Stimulated activated CD8-positive, alpha-beta memory T cell treated with anti-CD3 and anti-CD28 coated beads, Interleukin-7, amount 100 ng/mL, for 24 hours (primary cell): ENCODE results near the gene NTM.

Experiments
- DNase-seq: peaks from one replicate; pipeline ENCODE4 v3.0.0-alpha.2; 2020; ENCODE audit warnings: low read depth

The NTM gene

DNA sequence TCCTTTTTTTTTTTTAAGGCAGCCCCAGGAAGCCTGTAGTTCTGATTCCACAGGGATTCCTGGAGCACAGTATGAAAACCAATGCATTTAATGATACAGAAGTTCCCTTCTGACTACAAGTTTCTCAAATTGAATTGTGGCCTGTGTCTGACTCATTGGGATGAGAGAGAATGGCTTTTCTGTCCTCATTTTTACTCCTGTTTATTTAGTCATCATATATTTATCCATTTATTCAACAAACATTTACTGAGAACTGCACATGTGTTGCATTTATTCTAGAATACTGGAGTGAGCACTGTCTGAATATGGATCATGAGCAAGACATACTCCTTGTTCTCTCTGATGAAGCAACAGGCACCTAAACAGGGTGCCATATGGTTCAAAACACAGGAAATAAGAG is 231.2 kb downstream of the NTM start:
- DNase-seq = no peak

- no peak for DNase-seq
Observed at GRCh38 chr11:131602431-131602830, 232.0 kb downstream of the NTM start.

DNA sequence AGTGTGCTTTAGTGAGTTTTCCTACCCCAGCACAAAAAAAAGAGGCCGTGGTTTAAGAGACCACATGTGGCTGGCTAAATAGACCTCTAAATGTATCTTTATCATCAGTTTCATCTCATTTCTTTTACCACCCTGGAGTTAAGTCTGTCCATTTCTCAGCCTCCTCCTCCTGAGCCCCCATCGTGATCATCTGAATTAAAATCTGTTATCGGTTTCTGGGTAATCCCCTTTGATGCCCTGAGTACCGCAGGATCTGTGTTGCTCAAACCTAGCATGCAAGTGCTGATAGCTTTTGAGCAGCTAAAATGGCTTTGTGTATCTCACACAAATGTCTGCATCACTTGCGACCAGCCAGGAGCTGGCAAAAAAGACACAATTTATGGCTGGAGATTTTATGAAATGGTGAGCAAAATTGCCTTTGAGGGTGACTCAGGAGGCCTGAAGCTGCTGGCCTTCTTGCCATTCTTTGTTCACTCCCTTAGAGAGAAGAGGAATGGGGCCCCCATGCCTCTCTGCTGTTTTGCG is 236.5 kb downstream of the NTM start:
- DNase-seq = no peak

DNA sequence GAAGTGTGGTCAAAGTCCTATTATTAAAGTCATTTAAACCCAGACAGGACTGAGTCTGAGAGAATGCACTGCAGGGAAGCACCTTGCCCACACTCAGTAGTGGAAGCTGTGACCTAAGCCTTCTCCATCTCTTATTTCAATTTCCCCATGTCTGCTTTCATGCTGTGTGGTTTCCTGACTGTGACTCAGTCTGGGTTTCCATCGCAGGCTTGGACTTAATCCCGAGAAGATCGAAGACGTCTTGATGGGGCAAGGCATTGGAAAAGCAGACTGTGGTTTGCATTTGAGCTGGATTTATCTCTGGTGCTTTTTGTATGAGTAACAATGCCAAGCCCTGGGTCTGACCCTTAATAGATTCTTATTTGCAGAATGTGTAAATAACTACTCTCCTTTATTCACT is 238.9 kb downstream of the NTM start:
- no peak for DNase-seq

GRCh38 chr11:131609921-131610320 is 239.5 kb downstream of the NTM start:
- DNase-seq = no peak

- DNase-seq = no peak
Observed at GRCh38 chr11:131611322-131611721, 240.9 kb downstream of the NTM start.

DNA sequence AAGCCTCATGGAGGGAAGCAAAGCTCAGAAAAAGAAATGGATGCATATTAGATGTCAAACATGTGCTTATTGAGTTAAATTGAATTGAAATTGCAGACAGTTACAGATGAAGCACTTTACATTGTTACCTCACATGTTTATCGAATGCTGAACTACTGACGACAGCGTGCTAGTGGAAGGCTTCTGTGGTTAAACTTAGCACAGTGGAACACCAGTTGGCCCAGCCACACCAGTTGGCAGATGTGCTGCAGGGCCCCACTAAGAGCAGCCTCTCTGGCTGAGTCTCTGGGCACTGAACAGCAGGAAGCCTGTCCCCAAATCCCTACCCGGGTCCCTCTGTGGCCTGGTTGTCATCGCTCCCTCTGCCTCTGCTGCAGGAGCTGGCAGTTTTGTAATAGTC is 242.1 kb downstream of the NTM start:
- DNase-seq = no peak

DNA sequence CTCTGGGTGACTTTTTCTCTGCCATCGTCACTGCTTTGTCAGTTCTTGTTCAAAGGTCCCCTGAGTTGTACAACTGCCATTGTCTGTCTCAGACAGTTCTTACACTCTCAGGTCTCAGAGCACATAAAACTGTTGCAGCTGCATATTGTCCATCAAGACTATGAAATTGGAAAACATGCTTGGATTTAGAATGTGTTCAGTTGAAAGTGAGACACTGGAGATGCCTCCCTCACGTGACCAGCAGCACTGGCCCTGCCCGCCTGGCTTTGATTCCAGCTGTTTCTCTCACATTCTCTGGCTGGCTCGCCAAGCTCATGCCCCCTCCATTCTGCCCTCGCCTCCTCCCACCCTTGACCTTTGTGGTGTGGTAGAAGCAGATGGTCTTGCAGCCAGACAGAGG is 244.2 kb downstream of the NTM start:
- no peak for DNase-seq

GRCh38 chr11:131615611-131616010 is 245.2 kb downstream of the NTM start:
- DNase-seq = no peak

GRCh38 chr11:131616481-131617140 is 246.2 kb downstream of the NTM start:
- DNase-seq = no peak

DNA sequence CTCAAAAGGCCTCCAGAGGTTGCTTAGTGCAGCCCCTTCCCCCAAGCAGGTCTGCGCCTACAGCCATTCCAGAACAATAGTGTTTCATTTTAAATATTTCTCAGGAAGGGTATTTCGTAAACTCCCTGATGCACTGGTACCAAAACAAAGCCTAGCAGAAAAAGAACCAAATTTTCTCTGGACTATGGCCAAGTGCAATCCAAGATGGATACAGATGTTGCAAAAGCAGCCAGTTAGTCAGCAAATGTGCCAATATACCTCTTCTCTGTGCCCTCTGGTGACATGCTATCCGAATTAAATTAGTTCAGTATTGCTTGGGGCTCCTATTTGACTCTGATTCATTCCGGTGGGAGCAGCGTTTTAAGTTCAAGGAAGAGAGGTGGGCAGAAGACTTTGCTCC is 247.8 kb downstream of the NTM start:
- no peak for DNase-seq

DNA sequence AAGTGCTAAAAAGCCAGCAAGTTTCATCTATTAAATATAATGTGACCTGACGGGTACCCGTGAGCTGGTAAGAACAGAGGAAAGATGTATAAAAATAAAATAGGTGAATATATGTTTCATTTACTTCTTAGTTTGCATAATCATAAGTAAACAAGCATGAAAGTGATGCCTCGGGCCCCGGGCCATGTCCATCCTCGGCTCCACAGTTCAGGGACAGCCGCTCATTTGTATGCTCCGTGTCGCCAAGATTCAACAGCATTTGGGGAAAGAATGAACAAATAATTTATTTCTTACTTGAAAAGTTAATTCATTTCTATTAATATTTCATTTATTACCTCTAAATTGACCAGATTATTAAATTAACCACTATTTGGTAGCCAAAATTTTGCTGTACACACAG is 251.8 kb downstream of the NTM start:
- DNase-seq = no peak

DNA sequence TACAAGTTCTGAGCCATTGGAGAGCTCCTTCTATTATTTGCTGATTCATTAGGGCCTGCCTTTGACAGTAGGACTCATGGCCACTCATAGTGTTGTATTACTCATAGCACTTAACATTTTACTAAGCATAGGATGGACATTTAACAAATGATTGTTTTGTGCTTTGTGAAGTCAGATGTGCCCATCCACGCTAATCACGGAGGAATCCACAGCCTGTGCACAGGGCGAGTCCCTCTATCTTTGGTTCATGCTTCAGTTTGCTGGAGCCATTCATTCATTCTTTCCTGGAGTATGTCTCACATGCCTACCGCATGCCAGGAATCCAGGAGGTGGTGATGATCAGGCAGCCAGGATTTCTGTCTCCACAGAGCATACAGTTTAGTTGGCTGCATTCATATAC is 254.1 kb downstream of the NTM start:
- no peak for DNase-seq

- no peak for DNase-seq
Observed at GRCh38 chr11:131626788-131627187, 256.4 kb downstream of the NTM start.

DNA sequence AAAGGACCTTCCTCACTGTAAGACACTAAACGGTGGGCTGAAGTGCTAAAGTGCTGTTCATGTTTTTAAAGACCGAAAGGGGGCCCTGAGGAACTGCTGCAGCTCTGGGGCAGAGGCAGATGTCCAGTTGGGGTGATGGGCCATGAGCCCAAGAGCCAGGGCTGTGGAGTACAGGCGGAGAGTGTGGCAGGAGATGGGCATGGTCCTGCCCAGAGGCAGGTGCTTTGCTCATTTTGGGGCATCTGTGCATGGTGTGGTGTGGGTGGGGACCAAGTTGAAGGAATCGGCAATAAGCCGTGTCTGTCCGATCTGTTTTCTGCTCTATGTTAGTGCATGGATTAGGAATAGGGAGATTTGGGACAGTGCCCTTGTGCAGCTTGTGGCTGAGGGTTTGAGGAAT is 258.3 kb downstream of the NTM start:
- DNase-seq = no peak

- no peak for DNase-seq
Observed at GRCh38 chr11:131629925-131630540, 259.6 kb downstream of the NTM start.

- no peak for DNase-seq
Observed at GRCh38 chr11:131632971-131633370, 262.6 kb downstream of the NTM start.

DNA sequence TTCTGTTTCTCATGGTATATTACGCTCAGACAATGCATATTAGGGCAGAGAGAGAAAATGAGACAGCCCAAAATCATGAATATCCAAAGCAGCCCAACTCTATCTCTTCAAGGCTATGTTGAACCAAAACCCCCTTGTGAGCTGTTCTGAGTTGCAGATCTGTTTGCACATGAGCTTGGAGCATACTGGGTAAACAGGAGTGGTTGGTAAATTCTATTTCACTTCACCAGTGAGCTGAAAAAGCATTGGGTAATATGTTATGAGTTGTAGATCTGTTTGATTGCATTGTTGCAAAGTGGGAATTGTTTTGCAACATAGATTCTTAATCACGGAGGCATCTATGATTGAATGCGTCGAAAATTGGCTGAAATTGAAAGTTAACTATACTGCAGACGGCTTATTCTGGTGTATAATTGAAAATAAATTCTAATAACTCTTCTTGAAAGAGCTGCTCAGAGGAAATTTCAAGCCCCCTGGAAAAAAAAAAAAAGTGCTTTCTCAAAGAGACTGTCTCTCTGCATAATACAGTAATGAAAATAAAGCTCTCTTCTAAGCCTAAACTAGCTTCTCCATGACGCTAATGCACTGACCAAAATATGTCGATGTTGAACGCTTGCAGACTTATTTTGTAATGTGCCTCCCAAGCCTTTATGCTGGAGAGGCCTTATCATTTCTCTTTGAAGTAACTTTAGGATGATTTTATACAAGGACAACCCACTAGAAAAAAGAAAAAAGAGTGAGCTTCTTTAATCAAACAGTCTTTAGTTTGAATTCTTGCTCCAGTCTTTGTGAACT is 263.7 kb downstream of the NTM start:
- no peak for DNase-seq

DNA sequence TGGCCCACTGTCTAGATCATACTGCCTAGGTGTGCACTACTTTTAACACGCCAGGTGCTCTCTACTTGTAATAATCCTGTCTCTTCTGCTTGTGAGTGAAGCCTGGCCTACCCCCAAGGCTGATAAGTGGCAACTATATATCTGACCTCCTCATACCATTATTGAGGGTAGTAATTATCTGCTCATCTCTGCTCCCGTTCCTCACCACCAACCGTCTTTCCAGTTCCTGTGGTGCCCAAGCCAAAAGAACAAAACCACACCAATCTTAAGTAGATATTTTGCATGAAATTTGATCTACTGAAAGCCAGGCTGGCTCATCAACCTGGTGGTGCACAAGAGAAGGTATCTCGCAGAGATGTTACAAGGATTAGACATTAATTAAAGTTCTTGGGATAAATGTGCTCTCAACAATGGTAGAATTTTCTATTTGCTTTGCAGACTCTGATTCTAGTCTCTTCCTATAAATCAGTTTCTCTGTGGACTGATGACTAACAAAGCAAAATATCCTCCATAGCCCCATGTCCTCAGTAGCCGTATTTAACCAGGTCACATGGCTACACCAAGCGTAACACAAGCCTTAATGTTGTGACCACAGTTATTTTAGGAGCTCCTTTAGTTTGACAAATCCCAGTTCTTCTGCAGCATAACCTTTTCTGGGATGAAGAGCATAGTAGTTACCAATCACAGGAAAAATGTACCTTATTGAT is 267.2 kb downstream of the NTM start:
- DNase-seq = no peak

DNA sequence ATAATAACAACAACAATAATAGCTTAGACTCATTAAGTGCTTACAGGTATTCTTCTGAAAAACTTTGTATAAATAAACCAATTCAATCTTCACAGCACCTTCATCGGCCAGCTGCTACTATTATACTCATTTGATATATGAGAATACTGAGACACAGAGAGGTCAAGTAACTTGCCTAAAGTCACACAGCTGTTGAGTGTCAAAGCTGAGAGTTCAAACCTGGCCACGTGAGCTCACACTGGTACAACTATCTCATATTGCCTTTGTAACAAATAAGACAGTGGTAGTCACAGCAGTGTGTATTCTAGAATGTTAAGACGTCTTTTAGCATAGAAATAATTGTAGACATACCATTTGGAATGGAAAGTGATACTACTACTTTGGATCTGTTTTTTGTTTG is 268.5 kb downstream of the NTM start:
- DNase-seq = no peak

GRCh38 chr11:131640320-131640719 is 269.9 kb downstream of the NTM start:
- no peak for DNase-seq

DNA sequence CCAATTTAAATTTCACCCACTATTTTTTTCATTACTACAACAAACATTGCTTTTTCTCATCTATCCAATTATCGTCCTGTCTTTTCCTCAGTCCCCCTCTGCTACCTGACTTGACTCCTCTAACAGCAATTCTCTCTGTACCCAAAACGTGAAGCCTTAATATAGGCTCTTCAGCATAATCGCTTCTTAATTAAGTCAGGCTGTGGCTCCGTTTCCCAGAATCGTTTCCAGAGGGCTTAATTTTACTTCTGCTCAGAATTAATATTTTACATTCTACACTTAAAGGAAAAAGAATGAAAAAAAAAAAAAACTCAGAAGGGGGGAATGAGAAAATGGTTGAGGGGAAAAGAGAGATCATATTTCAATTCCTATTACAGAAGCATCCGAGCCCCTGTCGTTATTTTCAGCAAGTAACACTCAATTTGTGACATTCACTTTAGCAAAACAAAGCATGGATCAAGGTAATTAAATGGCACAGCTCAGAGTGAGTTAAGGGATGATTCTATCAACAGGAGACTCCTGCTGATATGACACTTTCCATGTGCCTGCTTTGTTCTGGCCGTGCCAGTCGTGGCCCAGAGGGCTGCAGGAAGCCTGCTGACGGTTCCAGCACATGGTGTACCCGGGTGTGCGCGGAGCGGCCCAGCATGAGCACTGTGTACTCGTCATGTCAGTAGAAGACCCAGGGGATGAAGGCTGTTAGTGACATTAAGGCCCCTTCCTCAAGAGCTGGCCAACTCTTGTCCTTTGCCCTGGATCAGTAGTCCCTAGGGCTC is 272.5 kb downstream of the NTM start:
- DNase-seq = no peak
